ENCODE data around the gene MINK1.

DNA sequence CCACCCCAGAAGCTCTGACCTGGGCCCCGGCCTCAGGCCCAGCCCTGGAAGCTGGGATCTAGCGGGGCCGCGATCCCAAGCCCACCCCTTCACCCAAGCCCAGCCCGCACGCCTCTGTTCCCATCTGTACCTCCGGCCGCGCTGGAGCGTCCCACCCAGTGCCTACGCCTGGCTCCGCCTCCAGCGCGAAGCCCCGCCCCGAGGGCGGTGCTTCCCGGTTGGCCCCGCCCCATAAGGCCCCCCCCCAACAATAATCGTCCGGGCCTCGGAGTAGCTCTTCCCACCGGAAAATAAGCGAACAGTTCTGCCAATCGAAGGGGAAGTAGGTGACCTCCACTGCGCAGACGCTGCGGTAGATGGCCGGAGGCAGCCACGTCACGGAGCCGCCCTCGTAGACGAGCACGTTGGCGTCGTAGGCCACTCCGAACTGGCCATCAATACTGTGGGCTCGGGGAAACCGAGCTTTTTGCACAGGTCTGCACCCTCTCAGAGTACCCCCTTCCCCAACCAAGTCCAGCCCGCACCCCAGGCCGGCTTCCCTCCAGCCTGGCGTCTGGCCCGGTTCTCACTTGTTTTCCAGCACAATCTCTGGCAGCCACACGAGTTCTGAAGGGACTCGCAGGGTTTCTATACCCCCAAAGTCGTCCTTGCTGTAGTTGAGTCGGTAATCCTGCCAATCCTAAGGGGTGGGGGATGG, 68.7 kb downstream of the MINK1 start:
- TF ChIP-seq, protein P1, sequence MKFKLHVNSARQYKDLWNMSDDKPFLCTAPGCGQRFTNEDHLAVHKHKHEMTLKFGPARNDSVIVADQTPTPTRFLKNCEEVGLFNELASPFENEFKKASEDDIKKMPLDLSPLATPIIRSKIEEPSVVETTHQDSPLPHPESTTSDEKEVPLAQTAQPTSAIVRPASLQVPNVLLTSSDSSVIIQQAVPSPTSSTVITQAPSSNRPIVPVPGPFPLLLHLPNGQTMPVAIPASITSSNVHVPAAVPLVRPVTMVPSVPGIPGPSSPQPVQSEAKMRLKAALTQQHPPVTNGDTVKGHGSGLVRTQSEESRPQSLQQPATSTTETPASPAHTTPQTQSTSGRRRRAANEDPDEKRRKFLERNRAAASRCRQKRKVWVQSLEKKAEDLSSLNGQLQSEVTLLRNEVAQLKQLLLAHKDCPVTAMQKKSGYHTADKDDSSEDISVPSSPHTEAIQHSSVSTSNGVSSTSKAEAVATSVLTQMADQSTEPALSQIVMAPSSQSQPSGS (IDR thresholded peaks at IDR 0.05; ENCODE audit: low read length), result no peak
- no peak for TF ChIP-seq CHD1 (IDR thresholded peaks at IDR 0.05; ENCODE audit: low read depth, low read length)
